Spleen (tissue), 11 donors: ENCODE results near the gene GATAD2A. TPM values are rescaled to one million over a fixed set of nuclear protein-coding genes. Genes with fewer than 3 reads are reported as not detected.
A peak's percentile ranks its signal among the peaks of the same experiment; 100 is the strongest.

Experiments used
- DNase-seq: peaks from one replicate; pipeline ENCODE4 v3.0.0-alpha.2; 2020
- H3K27ac ChIP-seq, 8 donors: fragments of 200-600 bp; sonication (generic) in 7 of 8; 1 replicate in 4 of 8; 2 replicates in 4 of 8; pipeline versions ENCODE4 v1.5.0 to v1.8.0; 2016 to 2021; ENCODE audit warnings: inconsistent platforms in 4 of 8, mild to moderate bottlenecking in 4 of 8, moderate library complexity in 1 of 8
- H3K27me3 ChIP-seq, 7 donors: fragments of 200-600 bp; sonication (generic) in 6 of 7; replicated peaks in 1 of 7; 1 replicate in 4 of 7; 2 replicates in 3 of 7; pipeline versions ENCODE4 v1.5.0 to v1.8.0; 2016 to 2021; ENCODE audit warnings: inconsistent platforms in 3 of 7, mild to moderate bottlenecking in 1 of 7
- H3K36me3 ChIP-seq, 6 donors: fragments of 200-600 bp; sonication (generic) in 5 of 6; 1 replicate in 4 of 6; 2 replicates in 2 of 6; pipeline versions ENCODE4 v1.5.0 to v1.8.0; 2016 to 2021; ENCODE audit warnings: inconsistent platforms in 2 of 6
- H3K4me1 ChIP-seq, 6 donors: fragments of 200-600 bp; sonication (generic) in 5 of 6; 1 replicate in 3 of 6; 2 replicates in 3 of 6; pipeline versions ENCODE4 v1.5.0 to v1.8.0; 2016 to 2021; ENCODE audit warnings: inconsistent platforms in 3 of 6
- H3K4me3 ChIP-seq, 8 donors: fragments of 200-600 bp; sonication (generic) in 7 of 8; 1 replicate in 4 of 8; 2 replicates in 4 of 8; pipeline versions ENCODE4 v1.5.0 to v1.8.0; 2016 to 2021; ENCODE audit warnings: inconsistent platforms in 4 of 8, mild to moderate bottlenecking in 4 of 8, moderate library complexity in 2 of 8
- H3K9me3 ChIP-seq, 8 donors: fragments of 200-600 bp; sonication (generic) in 7 of 8; 1 replicate in 4 of 8; 2 replicates in 4 of 8; pipeline versions ENCODE4 v1.5.0 to v1.8.0; 2016 to 2021; ENCODE audit warnings: inconsistent platforms in 4 of 8
- POLR2A ChIP-seq, 3 donors: fragments of 450-650 bp; IDR thresholded peaks; one replicate each; pipeline ENCODE4 v1.5.1; 2017; ENCODE audit warnings: antibody characterized with exemption in 3 of 3, mild to moderate bottlenecking in 1 of 3
- POLR2AphosphoS5 ChIP-seq, 3 donors: sonication (generic); formaldehyde crosslinking; IDR thresholded peaks; one replicate each; pipeline ENCODE4 v1.5.1; 2017; ENCODE audit warnings: antibody characterized with exemption in 3 of 3
- WGBS, 5 donors: extraction: QIAGEN DNeasy Blood & Tissue Kit in 3 of 5; methylation state at CpG; one replicate each; pipeline versions ENCODE4 v1.1.5 to v1.1.7; 2013 to 2018; 5-methylcytosine and 5-hydroxymethylcytosine counted together
- intact Hi-C: fragments of 100-400 bp; cut with DNase I; formaldehyde crosslinking; loops from one replicate; pipeline ENCODE4 v1.15.0; 2023; ENCODE audit warnings: low total_unique reads
- polyA plus RNA-seq, 3 donors: library from polyadenylated mRNA; stranded (reverse); fragments of 200-250 nt; gene quantifications; one replicate each; pipeline ENCODE4 v1.2.1, GENCODE V29; 2013
- total RNA-seq, 7 donors: library from RNA; depleted of rRNA in 3 of 7; stranded (reverse); fragments of >200 nt in 3 of 7; fragmentation: NEBNext Ultra II Directional in 4 of 7; extraction: Animal tissue kit (Norgen Biotek cat#: 25700) in 4 of 7; gene quantifications; one replicate each; pipeline versions ENCODE4 v1.1.0 to v1.2.1, GENCODE V29; 2016 to 2021
- TF ChIP-seq, protein P1 (sequence below), 11 experiments: fragments of 200-600 bp in 7 of 11; fragments of 450-650 bp in 4 of 11; sonication (generic) in 4 of 11; IDR thresholded peaks in 8 of 11; conservative IDR thresholded peaks in 3 of 11; 1 replicate in 7 of 11; 2 replicates in 4 of 11; pipeline versions ENCODE4 v1.4.0 to v1.8.0; 2016 to 2021; ENCODE audit warnings: antibody characterized with exemption in 11 of 11, inconsistent platforms in 4 of 11, mild to moderate bottlenecking in 1 of 11
- donor health status: healthy with polysubstance abuse.
- donor health status: DM: no; HTN: no; CAD: no; lungs with moderate emphysema.
- donor health status: DM: no; HTN: no; CAD: no.
- donor health status: Bipolar disorder and iron deficiency.
- donor health status: healthy.
- donor health status: DM: no; HTN: no; CAD: no.
- donor health status: DM: yes; HTN: yes; CAD: no.

The GATAD2A gene
- total and polyA plus RNA-seq, 10 donors, result 11.6 to 122 (median 66.8) TPM

GRCh38 chr19:19381007-19381926 is 24.2 kb upstream of the GATAD2A start:
- peaks cover 15 to 69% (median 39%) of the 10 kb centered on the region in 6 donors for H3K4me1 ChIP-seq
- intact Hi-C loops, result no loop called here
- DNase-seq, result peak; percentile 54

DNA sequence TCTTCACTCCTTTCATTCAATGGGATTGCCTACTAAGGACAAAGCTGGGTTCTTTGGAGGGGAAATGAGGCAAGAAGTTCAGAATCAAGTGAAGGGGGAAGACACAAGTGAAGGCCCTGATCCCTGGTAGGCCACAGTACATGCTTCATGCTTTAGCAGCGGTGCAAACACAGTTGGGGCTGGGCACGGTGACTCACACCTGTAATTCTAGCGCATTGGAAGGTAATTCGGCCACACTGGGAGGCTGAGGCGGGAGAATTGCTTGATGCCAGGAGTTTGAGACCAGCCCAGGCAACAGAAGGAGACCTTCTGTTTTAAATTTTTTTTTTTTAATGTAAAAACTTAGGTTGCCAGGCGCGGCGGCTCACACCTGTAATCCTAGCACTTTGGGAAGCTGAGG is 23.4 kb upstream of the GATAD2A start:
- H3K27ac ChIP-seq, result no peak overlapping the region
- H3K36me3 ChIP-seq, result no peaks in the 10 kb centered on the region
- WGBS, 5 donors, result 91 to 95% (median 93%) methylated on average over 8 of the region's 8 CpGs
- H3K27me3 ChIP-seq, result no peaks in the 10 kb centered on the region
- no peak for TF ChIP-seq POLR2AphosphoS5 (IDR thresholded peaks at IDR 0.05)
- no peak for TF ChIP-seq POLR2A (IDR thresholded peaks at IDR 0.05)
- TF ChIP-seq, protein P1, sequence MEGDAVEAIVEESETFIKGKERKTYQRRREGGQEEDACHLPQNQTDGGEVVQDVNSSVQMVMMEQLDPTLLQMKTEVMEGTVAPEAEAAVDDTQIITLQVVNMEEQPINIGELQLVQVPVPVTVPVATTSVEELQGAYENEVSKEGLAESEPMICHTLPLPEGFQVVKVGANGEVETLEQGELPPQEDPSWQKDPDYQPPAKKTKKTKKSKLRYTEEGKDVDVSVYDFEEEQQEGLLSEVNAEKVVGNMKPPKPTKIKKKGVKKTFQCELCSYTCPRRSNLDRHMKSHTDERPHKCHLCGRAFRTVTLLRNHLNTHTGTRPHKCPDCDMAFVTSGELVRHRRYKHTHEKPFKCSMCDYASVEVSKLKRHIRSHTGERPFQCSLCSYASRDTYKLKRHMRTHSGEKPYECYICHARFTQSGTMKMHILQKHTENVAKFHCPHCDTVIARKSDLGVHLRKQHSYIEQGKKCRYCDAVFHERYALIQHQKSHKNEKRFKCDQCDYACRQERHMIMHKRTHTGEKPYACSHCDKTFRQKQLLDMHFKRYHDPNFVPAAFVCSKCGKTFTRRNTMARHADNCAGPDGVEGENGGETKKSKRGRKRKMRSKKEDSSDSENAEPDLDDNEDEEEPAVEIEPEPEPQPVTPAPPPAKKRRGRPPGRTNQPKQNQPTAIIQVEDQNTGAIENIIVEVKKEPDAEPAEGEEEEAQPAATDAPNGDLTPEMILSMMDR (IDR thresholded peaks at IDR 0.05 in 8 of 11, conservative IDR thresholded peaks at IDR 0.05 in 3 of 11), result no peak
- no peak overlapping the region for H3K4me3 ChIP-seq
- peaks cover 22 to 76% (median 45%) of the 10 kb centered on the region in 6 donors for H3K4me1 ChIP-seq
- DNase-seq, result peak; percentile 54
- no peaks in the 10 kb centered on the region for H3K9me3 ChIP-seq
- intact Hi-C loops, result no loop called here

More at GRCh38 chr19:19381007-19381926, 24.2 kb upstream of the GATAD2A start:
- WGBS, 5 donors, result 79 to 92% (median 84%) methylated on average over 9 to 11 of the region's 11 CpGs
- Histone ChIP-seq H3K36me3 (no peaks in the 10 kb centered on the region), H3K27me3 (no peaks in the 10 kb centered on the region), H3K27ac (peak overlapping the region in 2 of 8 donors; percentile 19 to 20), H3K4me3 (no peak overlapping the region), H3K9me3 (no peaks in the 10 kb centered on the region)
- TF ChIP-seq POLR2AphosphoS5 (IDR thresholded peaks at IDR 0.05), result no peak

DNA sequence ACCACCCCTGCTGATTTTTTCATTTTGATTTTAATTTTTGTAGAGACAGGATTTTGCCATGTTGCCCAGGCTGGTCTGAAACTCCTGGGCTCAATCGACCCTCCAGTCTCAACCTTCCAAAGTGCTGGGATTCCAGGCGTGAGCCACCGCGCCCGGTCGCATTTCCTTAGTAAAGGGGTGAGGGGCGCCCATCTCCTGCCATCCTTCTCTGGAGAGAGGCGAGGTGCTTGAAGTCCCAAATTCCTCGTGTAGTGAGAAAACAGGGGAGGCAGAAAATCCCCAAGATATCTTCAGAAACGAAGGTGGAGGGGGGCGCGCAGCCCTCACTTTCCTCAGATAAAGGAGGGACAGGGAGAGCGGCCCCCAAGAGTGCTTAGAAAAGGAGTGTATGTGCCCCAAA is 21.0 kb upstream of the GATAD2A start:
- Histone ChIP-seq H3K27ac (peak overlapping the region in 7 of 8 donors; percentile 78 to 97 (median 96)), H3K4me3 (peak overlapping the region in 6 of 8 donors; percentile 71 to 89 (median 78)), H3K27me3 (no peaks in the 10 kb centered on the region), H3K36me3 (no peaks in the 10 kb centered on the region), H3K9me3 (no peaks in the 10 kb centered on the region), H3K4me1 (peaks cover 39 to 78% (median 57%) of the 10 kb centered on the region in 6 donors)
- no peak for TF ChIP-seq POLR2AphosphoS5 (IDR thresholded peaks at IDR 0.05)
- TF ChIP-seq, protein P1 (IDR thresholded peaks at IDR 0.05 in 8 of 11, conservative IDR thresholded peaks at IDR 0.05 in 3 of 11), result no peak
- TF ChIP-seq POLR2A (IDR thresholded peaks at IDR 0.05), result no peak
- peak; percentile 79 for DNase-seq
- intact Hi-C loops, result no loop called here
- WGBS, 5 donors, result 72 to 87% (median 83%) methylated on average over 13 of the region's 13 CpGs

- H3K9me3 ChIP-seq, result no peaks in the 10 kb centered on the region
- peak in 1 of 3 donors; percentile 72 for TF ChIP-seq POLR2A (IDR thresholded peaks at IDR 0.05)
- TF ChIP-seq POLR2AphosphoS5 (IDR thresholded peaks at IDR 0.05), result peak; percentile 73 to 89 (median 84)
- TF ChIP-seq, protein P1 (IDR thresholded peaks at IDR 0.05 in 8 of 11, conservative IDR thresholded peaks at IDR 0.05 in 3 of 11), result peak in 7 of 11 experiments; percentile 18 to 59 (median 48)
- no peaks in the 10 kb centered on the region for H3K27me3 ChIP-seq
- peaks cover 47 to 87% (median 65%) of the 10 kb centered on the region in 6 donors for H3K4me1 ChIP-seq
- H3K27ac ChIP-seq, result peak overlapping the region; percentile 78 to 97 (median 95)
- intact Hi-C loops, result no loop called here
- H3K36me3 ChIP-seq, result no peaks in the 10 kb centered on the region
- WGBS, 5 donors, result 0 to 1% (median 1%) methylated on average over 28 to 75 of the region's 75 CpGs
- peak; percentile 100 for DNase-seq
- H3K4me3 ChIP-seq, result peak overlapping the region; percentile 41 to 89 (median 74)
Observed at GRCh38 chr19:19385131-19385895, 20.2 kb upstream of the GATAD2A start.
